ENCODE results near the gene NOC3L.
A peak's percentile ranks its signal among the peaks of the same experiment; 100 is the strongest.

NOC3L gene

GRCh38 chr10:94362360-94363250 lies at the start of gene NOC3L:
Gene NOC3L, minus strand, starts transcription at chr10:94362939. Its CDS starts 101 bp downstream, at chr10:94362838.
- H3K9me3 ChIP-seq = peaks cover 10% of the 10 kb centered on the region; the same call in 1 of the 2 replicates
- TF ChIP-seq Cebpa-rat (IDR thresholded peaks at IDR 0.05) = no peak
- peak within 1 kb of the TSS; percentile 62 for H3K27ac ChIP-seq
- H3K27me3 ChIP-seq = no peaks in the 10 kb centered on the region
- peaks cover 16% of the 10 kb centered on the region for H3K4me1 ChIP-seq
- peaks cover 5% of the 10 kb centered on the region; the same call in 1 of the 2 replicates for H4K20me1 ChIP-seq
- peaks cover 29% of the 10 kb centered on the region for H3K36me3 ChIP-seq
- H3K4me2 ChIP-seq = peak within 1 kb of the TSS; percentile 78
- H3K4me3 ChIP-seq = peak within 1 kb of the TSS; percentile 74
- H3K9ac ChIP-seq = peak within 1 kb of the TSS; percentile 80

GRCh38 chr10:94412449-94412848 lies 49.7 kb upstream of the NOC3L start:
- no peak overlapping the region for H3K4me2 ChIP-seq
- peaks cover 36% of the 10 kb centered on the region; the same call in 1 of the 2 replicates for H4K20me1 ChIP-seq
- H3K9me3 ChIP-seq = no peaks in the 10 kb centered on the region
- no peak overlapping the region for H3K27ac ChIP-seq
- H3K27me3 ChIP-seq = no peaks in the 10 kb centered on the region
- no peaks in the 10 kb centered on the region for H3K36me3 ChIP-seq
- H3K9ac ChIP-seq = no peak overlapping the region
- no peaks in the 10 kb centered on the region for H3K4me1 ChIP-seq
- no peak for TF ChIP-seq Cebpa-rat (IDR thresholded peaks at IDR 0.05)
- no peak overlapping the region for H3K4me3 ChIP-seq

- no peaks in the 10 kb centered on the region for H3K4me1 ChIP-seq
- no peak overlapping the region for H3K27ac ChIP-seq
- no peak overlapping the region for H3K4me3 ChIP-seq
- H3K9ac ChIP-seq = no peak overlapping the region
- H3K36me3 ChIP-seq = no peaks in the 10 kb centered on the region
- peaks cover 36% of the 10 kb centered on the region; the same call in 1 of the 2 replicates for H4K20me1 ChIP-seq
- H3K4me2 ChIP-seq = no peak overlapping the region
- H3K27me3 ChIP-seq = no peaks in the 10 kb centered on the region
- H3K9me3 ChIP-seq = no peaks in the 10 kb centered on the region
- TF ChIP-seq Cebpa-rat (IDR thresholded peaks at IDR 0.05) = no peak
Measured at GRCh38 chr10:94411304-94411703, 48.6 kb upstream of the NOC3L start.

GRCh38 chr10:94409021-94409657 lies 46.4 kb upstream of the NOC3L start:
- Histone ChIP-seq H3K4me2 (no peak overlapping the region), H3K27ac (no peak overlapping the region), H3K4me3 (no peak overlapping the region), H3K9ac (no peak overlapping the region), H3K36me3 (no peaks in the 10 kb centered on the region), H3K9me3 (no peaks in the 10 kb centered on the region), H3K4me1 (peaks cover 5% of the 10 kb centered on the region; the same call in 1 of the 2 replicates), H4K20me1 (peaks cover 36% of the 10 kb centered on the region; the same call in 1 of the 2 replicates), H3K27me3 (peaks cover 10% of the 10 kb centered on the region)
- no peak for TF ChIP-seq Cebpa-rat (IDR thresholded peaks at IDR 0.05)

- no peak overlapping the region for H3K9ac ChIP-seq
- peaks cover 12% of the 10 kb centered on the region for H3K9me3 ChIP-seq
- peaks cover 7% of the 10 kb centered on the region; the same call in 1 of the 2 replicates for H3K4me1 ChIP-seq
- TF ChIP-seq Cebpa-rat (IDR thresholded peaks at IDR 0.05) = no peak
- H3K4me3 ChIP-seq = no peak overlapping the region
- H4K20me1 ChIP-seq = peaks cover 27% of the 10 kb centered on the region; the same call in 1 of the 2 replicates
- H3K36me3 ChIP-seq = no peaks in the 10 kb centered on the region
- H3K27ac ChIP-seq = no peak overlapping the region
- H3K27me3 ChIP-seq = peaks cover 24% of the 10 kb centered on the region
- no peak overlapping the region for H3K4me2 ChIP-seq
Measured at GRCh38 chr10:94407668-94408067, 44.9 kb upstream of the NOC3L start.

- peaks cover 7% of the 10 kb centered on the region; the same call in 1 of the 2 replicates for H3K4me1 ChIP-seq
- H3K4me2 ChIP-seq = no peak overlapping the region
- H3K9ac ChIP-seq = no peak overlapping the region
- H3K36me3 ChIP-seq = no peaks in the 10 kb centered on the region
- no peak overlapping the region for H3K4me3 ChIP-seq
- H3K9me3 ChIP-seq = peaks cover 21% of the 10 kb centered on the region
- H3K27ac ChIP-seq = no peak overlapping the region
- peaks cover 26% of the 10 kb centered on the region; the same call in 1 of the 2 replicates for H4K20me1 ChIP-seq
- no peak for TF ChIP-seq Cebpa-rat (IDR thresholded peaks at IDR 0.05)
- H3K27me3 ChIP-seq = peaks cover 38% of the 10 kb centered on the region
Measured at GRCh38 chr10:94405406-94405805, 42.7 kb upstream of the NOC3L start.

- H3K9me3 ChIP-seq = peaks cover 21% of the 10 kb centered on the region
- H3K27ac ChIP-seq = peak overlapping the region; percentile 41; the same call in 1 of the 2 replicates
- peak overlapping the region; percentile 78 for H3K9ac ChIP-seq
- no peaks in the 10 kb centered on the region for H3K36me3 ChIP-seq
- H3K27me3 ChIP-seq = peaks cover 38% of the 10 kb centered on the region
- H3K4me1 ChIP-seq = peaks cover 7% of the 10 kb centered on the region; the same call in 1 of the 2 replicates
- 0 out of 2 replicates have a peak, but pooled peaks cover 9% of the 10 kb centered on the region for H4K20me1 ChIP-seq
- H3K4me2 ChIP-seq = peak overlapping the region; percentile 73
- no peak for TF ChIP-seq Cebpa-rat (IDR thresholded peaks at IDR 0.05)
- peak overlapping the region; percentile 81 for H3K4me3 ChIP-seq
Measured at GRCh38 chr10:94403380-94404213, 40.9 kb upstream of the NOC3L start.

- Histone ChIP-seq H3K27me3 (peaks cover 38% of the 10 kb centered on the region), H3K9ac (peak overlapping the region; percentile 78), H4K20me1 (0 out of 2 replicates have a peak, but pooled peaks cover 4% of the 10 kb centered on the region), H3K27ac (peak overlapping the region; percentile 41; the same call in 1 of the 2 replicates), H3K4me3 (peak overlapping the region; percentile 81), H3K9me3 (peaks cover 21% of the 10 kb centered on the region), H3K4me2 (peak overlapping the region; percentile 73), H3K4me1 (peaks cover 7% of the 10 kb centered on the region; the same call in 1 of the 2 replicates), H3K36me3 (no peaks in the 10 kb centered on the region)
- TF ChIP-seq Cebpa-rat (IDR thresholded peaks at IDR 0.05) = no peak
Measured at GRCh38 chr10:94402843-94403379, 40.2 kb upstream of the NOC3L start.
